Activated naive CD8-positive, alpha-beta T cell treated with anti-CD3 and anti-CD28 coated beads, Interleukin-2, amount 10 ng/mL, durations not matched to agents 7 days and 5 days (primary cell): Measurements from ENCODE around the gene AGAP3. TPM values are rescaled to one million over a fixed set of nuclear protein-coding genes. Genes with fewer than 3 reads are reported as not detected.

Source experiments
- ATAC-seq: fragments of 150-1000 bp; cut with Tn5 transposase; one replicate; pipeline ENCODE4 v1.10.0; 2021; ENCODE audit warnings: low read depth, moderate library complexity
- POLR2A ChIA-PET: fragments of 350-600 bp; sonication (Branson Sonifier 250); formaldehyde crosslinking; loops from one replicate; lab custom pipeline; 2021; ENCODE audit warnings: antibody characterized with exemption; lab: Charles Lee
- DNase-seq: peaks from one replicate; pipeline ENCODE4 v3.0.0; 2021
- H3K27ac Mint-ChIP-seq: one replicate; pipeline ENCODE4 v1.8.0; 2022; ENCODE audit warnings: mild to moderate bottlenecking, mixed read lengths
- H3K27me3 Mint-ChIP-seq: one replicate; pipeline ENCODE4 v1.8.0; 2022; ENCODE audit warnings: mild to moderate bottlenecking, moderate library complexity, mixed read lengths
- H3K36me3 Mint-ChIP-seq: one replicate; pipeline ENCODE4 v1.8.0; 2021; ENCODE audit warnings: mild to moderate bottlenecking, mixed read lengths
- H3K4me1 Mint-ChIP-seq: one replicate; pipeline ENCODE4 v1.8.0; 2021; ENCODE audit warnings: mixed read lengths
- H3K4me3 Mint-ChIP-seq: one replicate; pipeline ENCODE4 v1.8.0; 2022; ENCODE audit warnings: mild to moderate bottlenecking, moderate library complexity, mixed read lengths
- H3K9me3 Mint-ChIP-seq: one replicate; pipeline ENCODE4 v1.8.0; 2021; ENCODE audit warnings: mixed read lengths
- total RNA-seq, 2 experiments: library from RNA; stranded (reverse); gene quantifications; one replicate each; pipeline ENCODE4 v1.2.3, GENCODE V29; 2021

AGAP3 gene
- total RNA-seq, 2 experiments from 2014 or later: 31.7 to 32.7 TPM

DNA sequence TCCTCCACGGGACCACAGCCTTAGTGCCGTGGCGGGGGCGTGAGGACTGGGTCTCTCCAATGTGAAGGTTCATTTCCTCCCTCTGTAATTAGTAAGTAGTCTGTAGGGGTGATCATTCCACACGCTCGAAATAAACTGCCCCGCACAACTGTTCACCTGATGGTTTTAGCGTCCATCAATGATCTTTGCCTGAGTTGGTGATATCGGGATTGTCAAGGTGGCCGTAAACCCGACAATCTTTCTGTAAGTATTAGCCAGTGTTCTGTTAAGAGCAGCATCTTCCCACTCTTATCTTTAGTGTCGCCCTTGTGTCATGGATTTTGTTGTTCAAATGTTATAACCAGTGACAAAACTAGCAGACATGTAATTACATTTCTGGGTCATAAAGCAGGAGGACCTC, 17.7 kb downstream of the AGAP3 start:
- POLR2A ChIA-PET: interaction anchor here (0.9 kb wide), 1 partner anchor 23 kb away, joined by 3 read pairs; the partner anchor contains the start of gene FASTK
- Mint-ChIP-seq H3K9me3 (no peaks in the 10 kb centered on the region), H3K4me3 (no peak overlapping the region), H3K4me1 (no peaks in the 10 kb centered on the region), H3K27ac (no peak overlapping the region), H3K36me3 (no peaks in the 10 kb centered on the region), H3K27me3 (no peaks in the 10 kb centered on the region)
- ATAC-seq (no peak), DNase-seq (no peak)

DNA sequence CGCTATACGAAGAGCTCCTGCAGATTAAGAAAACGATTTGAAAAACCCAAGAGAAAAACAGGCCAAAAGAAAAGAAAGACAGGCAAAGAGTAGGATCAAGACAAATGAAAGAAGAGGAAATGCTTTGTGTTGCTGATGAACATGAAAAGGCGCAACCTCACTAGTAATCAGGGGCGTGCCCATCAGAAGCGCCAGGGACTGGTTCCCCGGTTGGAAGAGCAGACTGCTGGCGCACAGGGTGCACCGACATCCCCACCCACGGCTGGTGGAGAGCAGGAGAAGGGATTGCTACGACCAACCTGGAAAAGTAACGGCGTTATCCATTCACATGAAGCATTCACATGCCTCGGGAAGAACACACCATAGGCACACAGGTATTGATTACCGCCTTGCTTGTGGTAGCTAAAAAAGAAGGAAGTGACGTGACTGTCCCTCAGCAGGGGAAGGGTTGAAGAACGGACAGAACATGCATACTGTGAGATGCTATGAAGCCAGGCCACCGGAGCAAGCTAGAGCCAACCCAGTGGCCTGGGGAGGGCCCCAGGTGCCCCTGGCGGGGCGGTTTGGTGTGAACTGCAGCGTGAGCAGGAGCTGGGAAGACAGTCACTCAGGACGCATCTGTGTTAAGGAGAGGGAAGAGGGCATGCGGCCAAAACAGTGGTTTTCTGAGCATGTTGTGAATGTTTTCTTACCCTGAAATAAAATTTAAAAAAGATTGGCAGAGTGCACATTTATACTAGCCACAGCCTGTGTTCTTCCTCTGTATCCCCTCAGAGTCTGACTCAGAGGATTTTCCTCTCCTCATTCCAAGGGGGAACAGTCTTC, 18.3 kb downstream of the AGAP3 start:
- POLR2A ChIA-PET: interaction anchor here (0.5 to 0.9 kb wide), 2 partner anchors 24 to 96 kb away, joined by 3 to 5 read pairs; partner anchors contain the start of gene FASTK

DNA sequence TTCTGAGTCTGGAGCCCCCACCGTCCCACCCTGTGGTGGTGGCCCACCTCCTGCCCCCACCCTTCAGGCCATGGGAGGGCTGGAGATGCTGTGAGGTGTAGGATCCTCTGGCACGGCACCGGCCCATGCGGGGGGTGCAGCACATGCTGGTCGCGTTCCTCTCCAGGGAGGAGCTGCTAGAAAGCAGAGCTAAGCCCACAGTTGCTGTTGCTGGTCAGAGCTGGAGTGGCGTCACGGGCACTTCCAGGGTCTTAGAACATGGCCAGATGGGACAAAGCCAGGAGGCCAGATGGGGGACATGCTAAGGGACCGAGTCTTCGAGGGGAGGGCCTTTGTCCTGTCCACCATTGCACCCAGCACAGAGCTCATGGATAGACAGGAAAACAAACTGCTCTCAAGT, 21.6 kb downstream of the AGAP3 start:
- Mint-ChIP-seq H3K9me3 (no peaks in the 10 kb centered on the region), H3K27ac (no peak overlapping the region), H3K4me3 (no peak overlapping the region), H3K27me3 (peaks cover 2% of the 10 kb centered on the region), H3K4me1 (peaks cover 3% of the 10 kb centered on the region), H3K36me3 (no peaks in the 10 kb centered on the region)
- POLR2A ChIA-PET: interaction anchor here (0.6 to 1.3 kb wide), 4 partner anchors 71 to 534 kb away, joined by 3 to 5 read pairs (median 3); no protein-coding TSS in a partner anchor
- ATAC-seq (no peak), DNase-seq (no peak)

More for the DNA sequence above, 18.3 kb downstream of the AGAP3 start:
- DNase-seq (no peak), ATAC-seq (no peak)
- Mint-ChIP-seq H3K27ac (no peak overlapping the region), H3K4me1 (no peaks in the 10 kb centered on the region), H3K4me3 (no peak overlapping the region), H3K27me3 (no peaks in the 10 kb centered on the region), H3K9me3 (no peaks in the 10 kb centered on the region), H3K36me3 (no peaks in the 10 kb centered on the region)

DNA sequence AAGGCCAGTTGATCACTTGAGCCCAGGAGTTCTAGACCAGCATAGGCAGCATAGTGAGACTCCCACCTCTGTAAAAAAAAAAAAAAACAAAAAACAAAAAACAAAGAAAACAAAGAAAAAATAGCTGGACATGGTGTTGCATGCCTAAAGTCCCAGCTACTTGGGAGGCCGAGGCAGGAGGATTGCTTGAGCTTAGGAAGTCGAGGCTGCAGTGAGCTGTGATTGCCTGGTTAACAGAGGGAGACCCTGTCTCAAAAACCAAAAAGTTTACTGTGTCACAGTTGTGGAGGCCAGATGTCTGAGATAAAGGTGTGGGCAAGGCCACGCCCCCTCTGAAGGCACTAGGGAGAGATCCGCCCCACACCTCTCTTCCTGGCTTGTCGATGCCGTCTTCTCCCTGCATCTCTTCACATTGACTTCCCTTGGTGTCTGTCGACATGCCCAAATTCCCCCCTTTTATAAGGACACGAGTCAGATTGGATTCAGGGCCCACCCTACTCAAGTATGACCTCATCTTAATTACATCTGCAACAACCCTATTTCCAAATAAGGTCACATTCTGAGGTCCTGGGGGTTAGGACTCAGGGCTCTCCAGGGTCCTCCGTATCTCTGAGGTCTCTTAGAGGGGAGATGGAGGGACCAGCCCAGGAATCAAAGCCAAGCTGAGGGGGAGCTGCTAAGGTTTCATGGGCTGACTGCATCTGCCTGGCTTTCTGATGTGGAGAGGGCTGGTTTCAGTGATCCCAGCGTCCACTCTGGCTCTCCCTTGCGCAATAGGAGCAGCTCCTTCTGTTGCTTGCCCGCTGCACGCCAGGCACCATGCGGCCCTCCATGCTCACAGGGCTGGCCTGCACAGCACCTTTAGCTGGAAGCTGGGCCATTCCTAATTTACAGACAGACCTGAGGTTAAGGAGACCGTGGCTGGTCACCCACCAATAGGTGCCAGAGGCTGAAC, 23.1 kb downstream of the AGAP3 start:
- Mint-ChIP-seq H3K4me3 (no peak overlapping the region), H3K9me3 (no peaks in the 10 kb centered on the region), H3K27me3 (peaks cover 5% of the 10 kb centered on the region), H3K4me1 (peaks cover 3% of the 10 kb centered on the region), H3K27ac (no peak overlapping the region), H3K36me3 (no peaks in the 10 kb centered on the region)
- DNase-seq (no peak), ATAC-seq (no peak)
- POLR2A ChIA-PET: interaction anchor here (0.7 to 1.3 kb wide), 2 partner anchors 65 to 73 kb away, joined by 3 read pairs; no protein-coding TSS in a partner anchor

DNA sequence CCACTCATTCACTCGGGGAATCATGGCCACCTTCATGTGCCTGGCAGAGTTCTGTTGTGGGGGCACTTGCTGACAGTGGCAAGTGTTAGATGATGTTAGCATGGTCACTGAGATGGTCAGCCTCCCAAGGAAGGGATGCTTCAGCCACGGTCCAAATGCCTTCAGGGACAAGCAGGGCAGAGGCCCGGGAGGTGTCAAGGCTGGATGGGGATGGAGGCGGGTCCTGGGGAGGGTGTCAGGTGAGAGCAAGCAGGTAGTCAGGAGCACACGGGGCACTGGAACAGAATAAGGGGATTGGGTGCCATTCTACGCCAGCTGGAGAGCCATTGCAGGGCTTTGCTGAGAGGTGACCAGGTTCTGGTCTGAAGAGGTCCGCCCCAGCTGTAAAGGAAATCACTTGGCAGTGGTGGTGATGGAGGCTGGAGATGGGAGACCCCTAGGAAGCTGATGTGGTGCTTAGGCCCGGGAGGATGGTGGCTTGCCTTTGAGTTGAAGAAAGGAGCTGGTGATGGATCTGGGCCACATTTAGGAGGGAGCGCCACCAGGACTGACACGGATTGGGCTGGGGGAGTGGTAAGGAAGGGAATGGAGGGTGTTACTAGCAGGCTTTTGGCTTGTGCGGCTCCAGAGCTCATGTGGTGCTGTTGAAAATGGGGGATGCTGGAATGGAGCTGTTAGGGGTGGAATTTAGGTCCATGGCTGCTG, 24.1 kb downstream of the AGAP3 start:
- Mint-ChIP-seq H3K9me3 (no peaks in the 10 kb centered on the region), H3K27me3 (peaks cover 5% of the 10 kb centered on the region), H3K4me3 (no peak overlapping the region), H3K27ac (no peak overlapping the region), H3K36me3 (no peaks in the 10 kb centered on the region), H3K4me1 (peaks cover 3% of the 10 kb centered on the region)
- POLR2A ChIA-PET: interaction anchor here (0.5 to 1.3 kb wide), 2 partner anchors 82 to 242 kb away, joined by 3 to 4 read pairs; partner anchors contain the start of gene ABCB8
- ATAC-seq (no peak), DNase-seq (no peak)

DNA sequence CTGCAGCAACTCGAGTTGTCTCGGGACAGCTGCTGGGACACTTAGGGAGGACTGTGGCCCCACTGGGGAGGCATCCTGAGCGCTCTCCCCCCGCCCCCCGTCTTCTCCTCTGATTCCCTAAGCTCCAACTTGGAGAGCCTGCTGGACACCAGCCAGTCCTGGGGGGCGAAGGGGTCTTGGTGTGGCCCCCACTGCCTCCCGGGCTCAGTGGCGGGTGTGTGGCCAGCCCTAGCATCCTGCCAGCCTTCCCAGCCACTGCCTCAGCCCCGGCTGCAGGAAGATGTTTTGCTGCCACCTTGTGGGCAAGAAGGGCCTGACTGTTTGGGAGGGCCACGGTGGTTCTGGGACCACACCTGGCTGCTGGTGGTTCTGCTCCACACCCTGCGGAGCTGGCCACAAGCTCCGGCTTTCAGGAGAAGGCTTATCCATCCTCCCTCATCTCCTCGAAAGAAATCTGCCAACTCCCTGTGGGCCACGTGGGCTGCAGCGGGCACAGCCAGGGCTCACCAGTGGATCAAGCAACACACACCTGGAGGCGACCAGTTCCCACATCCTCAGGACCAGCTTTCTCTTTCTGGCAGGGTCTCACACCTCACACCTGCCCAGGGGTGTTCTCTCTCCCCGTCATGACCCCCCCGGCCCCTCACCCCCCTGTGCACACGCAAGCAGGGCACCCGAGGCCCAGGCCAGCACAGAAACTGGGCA, 24.8 kb downstream of the AGAP3 start:
- Mint-ChIP-seq H3K4me3 (no peak overlapping the region), H3K36me3 (no peaks in the 10 kb centered on the region), H3K27me3 (peaks cover 8% of the 10 kb centered on the region), H3K4me1 (peaks cover 3% of the 10 kb centered on the region), H3K27ac (no peak overlapping the region), H3K9me3 (no peaks in the 10 kb centered on the region)
- peak; percentile 77 for DNase-seq
- peak; percentile 80 for ATAC-seq
- POLR2A ChIA-PET: interaction anchor here (0.5 to 1.3 kb wide), 2 partner anchors 83 to 242 kb away, joined by 3 to 4 read pairs; partner anchors contain the start of gene ABCB8

DNA sequence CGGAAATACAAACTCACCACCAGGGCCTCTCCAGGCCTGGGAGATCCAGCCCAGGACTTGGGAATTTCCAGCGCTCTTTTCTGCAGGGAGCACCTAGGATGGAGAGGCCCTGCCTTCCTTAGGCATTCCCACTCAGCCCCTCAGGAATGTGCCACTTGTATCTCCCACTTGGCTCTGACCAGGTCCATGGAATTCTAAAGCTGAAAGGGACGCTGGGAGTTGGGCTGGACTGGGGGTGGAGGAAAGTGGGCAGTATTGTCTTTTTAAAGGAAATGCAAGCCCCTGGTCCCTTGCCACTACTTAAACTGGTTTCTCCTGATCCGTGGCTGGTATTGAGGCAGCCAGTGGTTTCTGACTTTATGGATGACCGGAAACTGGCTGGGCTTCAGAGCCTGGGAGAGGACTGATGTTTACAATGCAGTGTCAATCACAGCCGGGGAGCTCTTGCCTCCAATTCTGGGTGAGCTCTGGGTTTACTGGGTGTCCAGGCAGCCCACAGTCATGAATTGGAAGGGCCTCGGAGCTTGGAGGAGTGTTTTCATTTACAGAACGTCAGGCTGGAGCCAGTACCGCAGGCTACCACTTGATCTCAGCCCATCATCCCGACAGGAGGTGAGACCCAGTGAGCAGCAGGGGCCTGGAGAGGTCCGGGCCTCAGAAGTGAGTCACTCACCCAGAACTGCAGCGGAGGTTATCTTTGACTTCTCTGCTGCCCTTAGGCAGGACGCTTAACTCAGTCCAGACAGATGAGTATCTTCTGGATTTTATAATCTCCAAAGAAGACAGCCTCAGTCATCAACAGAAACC, 27.3 kb downstream of the AGAP3 start:
- Mint-ChIP-seq H3K9me3 (no peaks in the 10 kb centered on the region), H3K27me3 (peaks cover 8% of the 10 kb centered on the region), H3K4me3 (peak overlapping the region; percentile 16), H3K36me3 (no peaks in the 10 kb centered on the region), H3K27ac (peak overlapping the region; percentile 45), H3K4me1 (peaks cover 5% of the 10 kb centered on the region)
- POLR2A ChIA-PET: interaction anchor here (0.5 kb wide), 1 partner anchor 51 kb away, joined by 3 read pairs; no protein-coding TSS in a partner anchor
- DNase-seq: no peak
- ATAC-seq: no peak

DNA sequence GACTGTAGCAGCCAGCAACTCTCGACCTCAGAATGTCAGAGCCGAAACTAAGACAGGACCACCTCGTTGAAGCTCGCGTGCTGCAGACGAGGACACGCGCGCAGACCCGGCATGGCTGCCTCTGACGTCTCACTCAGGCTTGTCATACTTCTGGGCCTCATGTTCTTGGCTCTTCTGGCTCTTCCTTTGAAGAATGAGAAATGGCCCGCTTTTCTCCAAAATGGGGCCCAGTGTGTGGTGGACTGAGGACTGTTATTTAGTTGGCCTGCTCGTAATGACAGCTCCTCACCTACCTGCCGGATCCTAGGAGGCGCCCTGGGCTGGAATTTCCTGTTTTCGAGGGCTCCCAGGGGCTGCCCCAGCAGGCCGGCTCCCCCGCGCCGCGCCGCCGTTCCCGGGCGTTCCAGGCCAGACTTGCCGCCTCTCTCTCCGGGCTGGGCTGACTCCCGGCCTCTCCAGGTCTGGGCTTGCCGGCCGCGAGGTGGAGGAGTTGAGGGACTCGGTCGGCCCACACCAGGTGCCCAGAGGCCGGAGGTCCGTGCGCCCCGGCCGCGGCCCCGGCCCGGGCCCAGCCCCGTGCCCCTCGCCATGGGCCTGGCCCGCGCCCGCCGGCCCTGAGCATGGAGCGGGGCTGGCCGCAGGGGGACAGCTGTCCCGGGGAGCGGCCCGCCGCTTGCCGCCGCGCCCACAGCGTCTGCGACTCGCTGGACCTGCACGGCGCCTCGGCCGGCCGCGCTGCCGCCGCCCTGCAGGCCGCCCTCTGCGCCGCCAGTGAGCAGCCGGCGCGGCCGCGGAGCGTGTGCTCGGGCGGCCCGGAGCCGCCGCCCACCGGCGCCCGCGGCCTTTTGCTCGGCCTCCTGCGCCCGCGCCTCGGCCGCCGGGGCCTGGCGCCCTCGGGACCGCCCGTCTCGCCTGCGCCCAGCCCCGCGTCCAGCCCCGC, 28.1 kb downstream of the AGAP3 start:
- POLR2A ChIA-PET: interaction anchor here (0.5 kb wide), 1 partner anchor 50 kb away, joined by 3 read pairs; no protein-coding TSS in a partner anchor
- peak; percentile 6 for ATAC-seq

DNA sequence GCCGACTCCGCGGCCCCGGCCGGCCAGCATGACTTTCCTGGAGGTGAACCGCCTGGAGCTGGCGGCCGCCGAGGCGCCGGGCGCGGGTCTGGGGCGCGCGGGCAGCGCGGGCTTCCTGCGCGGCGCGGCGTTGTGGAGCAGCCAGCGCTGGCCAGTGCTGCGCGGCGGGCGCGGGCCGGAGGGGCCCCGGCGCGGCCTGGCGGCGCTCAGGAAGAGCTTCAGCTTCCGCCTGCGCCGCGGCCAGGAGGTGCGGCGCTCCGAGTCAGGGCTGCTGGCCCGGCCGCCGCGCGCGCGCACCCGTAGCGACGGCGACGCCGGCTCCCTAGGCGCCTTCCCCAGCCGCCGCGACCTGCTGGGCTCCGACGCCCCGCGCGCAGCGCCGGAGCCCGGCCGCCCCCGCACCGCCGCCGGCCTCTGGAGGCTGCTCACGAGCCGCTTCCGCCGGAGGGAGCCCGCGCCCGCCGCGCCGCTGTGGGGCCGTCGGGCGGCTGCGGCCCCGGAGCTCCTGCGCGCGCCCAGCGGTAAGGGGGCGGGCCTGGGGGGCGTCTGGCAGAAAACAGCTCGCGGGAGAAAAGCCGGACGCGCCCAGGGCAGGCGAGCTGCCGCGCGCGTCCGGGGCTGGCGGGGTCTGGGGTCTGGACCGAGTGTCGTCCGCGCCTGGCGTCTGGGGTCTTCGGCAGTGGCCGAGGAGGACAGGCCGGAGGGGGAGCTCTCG, 29.0 kb downstream of the AGAP3 start:
- POLR2A ChIA-PET: interaction anchor here (1.4 kb wide), 1 partner anchor 87 kb away, joined by 4 read pairs; the partner anchor contains the start of gene ABCB8
- DNase-seq (peak; percentile 70), ATAC-seq (peak; percentile 51)
- Mint-ChIP-seq H3K9me3 (no peaks in the 10 kb centered on the region), H3K4me3 (peak overlapping the region; percentile 44), H3K4me1 (peaks cover 5% of the 10 kb centered on the region), H3K27me3 (peaks cover 8% of the 10 kb centered on the region), H3K36me3 (no peaks in the 10 kb centered on the region), H3K27ac (no peak overlapping the region)

More for the DNA sequence above, 28.1 kb downstream of the AGAP3 start:
- H3K27ac Mint-ChIP-seq: no peak overlapping the region
- H3K36me3 Mint-ChIP-seq: no peaks in the 10 kb centered on the region
- peak overlapping the region; percentile 16 for H3K4me3 Mint-ChIP-seq
- H3K27me3 Mint-ChIP-seq: peaks cover 8% of the 10 kb centered on the region
- no peak for DNase-seq
- H3K4me1 Mint-ChIP-seq: peaks cover 5% of the 10 kb centered on the region
- H3K9me3 Mint-ChIP-seq: no peaks in the 10 kb centered on the region

DNA sequence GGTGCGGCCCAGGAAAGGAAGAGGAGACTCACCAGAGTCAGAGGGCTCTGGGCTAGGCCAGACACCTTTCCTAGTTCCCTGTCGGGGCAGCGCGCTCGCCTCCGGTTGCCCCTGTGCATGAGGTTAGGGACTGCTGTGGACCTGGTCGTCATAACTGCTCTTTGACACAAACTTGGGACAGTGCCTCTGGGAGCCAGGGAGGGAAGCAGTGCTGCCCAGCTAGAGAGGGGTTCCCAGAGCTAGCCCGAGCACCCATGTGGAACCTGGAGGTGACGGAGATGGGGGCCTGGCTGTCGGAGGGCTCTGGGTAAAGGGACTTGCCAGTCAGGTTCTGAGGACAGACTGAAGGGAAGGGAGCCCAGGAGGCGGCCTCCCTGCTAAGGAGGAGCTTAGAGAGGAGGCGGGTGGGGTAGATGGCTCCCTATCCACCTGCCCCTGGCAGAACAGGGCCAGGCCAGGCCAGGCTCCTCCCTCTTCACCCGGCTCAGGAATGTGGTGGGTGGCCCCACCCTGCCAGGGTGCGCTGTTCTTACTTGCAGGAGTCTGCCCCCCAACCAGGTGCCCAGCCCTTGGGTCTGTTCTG, 29.7 kb downstream of the AGAP3 start:
- Mint-ChIP-seq H3K27me3 (peaks cover 8% of the 10 kb centered on the region), H3K36me3 (no peaks in the 10 kb centered on the region), H3K27ac (peak overlapping the region; percentile 48), H3K4me1 (peaks cover 2% of the 10 kb centered on the region), H3K9me3 (no peaks in the 10 kb centered on the region), H3K4me3 (peak overlapping the region; percentile 44)
- DNase-seq (no peak), ATAC-seq (no peak)
- POLR2A ChIA-PET: interaction anchor here (1.4 kb wide), 1 partner anchor 88 kb away, joined by 4 read pairs; the partner anchor contains the start of gene ABCB8
